ENCODE measurements around the gene SERPINB3. TPM values are rescaled to one million over a fixed set of nuclear protein-coding genes. Genes with fewer than 3 reads are reported as not detected.
"Not testable (repeated sequence)": the region's sequence is repeated elsewhere in the genome, so short reads cannot be mapped to it uniquely, and the experiment has no call there.

The SERPINB3 gene
- not detected for total RNA-seq
- not detected for total RNA-seq (2013)

- H3K27me3 ChIP-seq (ENCODE audit: control insufficient read depth, insufficient read depth, low read length); H3K36me3 ChIP-seq (ENCODE audit: control insufficient read depth, insufficient read depth, low read length); DNase-seq; H3K4me1 Mint-ChIP-seq; H3K4me1 ChIP-seq (ENCODE audit: control insufficient read depth, insufficient read depth, low read length); intact Hi-C loops (cut with micrococcal nuclease); H3K4me3 Mint-ChIP-seq; H3K9me3 ChIP-seq (ENCODE audit: control insufficient read depth, insufficient read depth, low read length); H3K4me3 ChIP-seq (ENCODE audit: low read length); H3K9me3 Mint-ChIP-seq; H3K27me3 Mint-ChIP-seq (ENCODE audit: low read depth in 2 of 2); ATAC-seq; H3K27ac Mint-ChIP-seq; H3K27ac ChIP-seq (ENCODE audit: low read length); H3K36me3 Mint-ChIP-seq: not testable (repeated sequence)
- no CpG with 5 or more reads among the region's 3 CpGs for WGBS (ENCODE audit: insufficient coverage)
Observed at GRCh38 chr18:63661750-63662149, at the start of gene SERPINB3. Gene SERPINB3 (minus strand): TSS chr18:63661893. CDS start chr18:63661216, 677 bp downstream.

GRCh38 chr18:63708650-63709049 lies 47.0 kb upstream of the SERPINB3 start:
- peaks cover 6% of the 10 kb centered on the region for H3K36me3 Mint-ChIP-seq
- DNase-seq (no peak), ATAC-seq (no peak)
- Histone ChIP-seq H3K27me3 (ENCODE audit: control insufficient read depth, insufficient read depth, low read length) (no peaks in the 10 kb centered on the region), H3K4me1 (ENCODE audit: control insufficient read depth, insufficient read depth, low read length) (no peaks in the 10 kb centered on the region), H3K4me3 (ENCODE audit: low read length) (no peak overlapping the region), H3K9me3 (ENCODE audit: control insufficient read depth, insufficient read depth, low read length) (peaks cover 2% of the 10 kb centered on the region), H3K36me3 (ENCODE audit: control insufficient read depth, insufficient read depth, low read length) (no peaks in the 10 kb centered on the region), H3K27ac (ENCODE audit: low read length) (no peak overlapping the region)
- no peak overlapping the region for H3K4me3 Mint-ChIP-seq
- no peaks in the 10 kb centered on the region for H3K9me3 Mint-ChIP-seq
- H3K4me1 Mint-ChIP-seq, result no peaks in the 10 kb centered on the region
- intact Hi-C loops (cut with micrococcal nuclease), result no loop called here
- H3K27me3 Mint-ChIP-seq (ENCODE audit: low read depth in 2 of 2), result no peaks in the 10 kb centered on the region
- 50% methylated on average over 2 of the region's 3 CpGs for WGBS (ENCODE audit: insufficient coverage)
- H3K27ac Mint-ChIP-seq, result no peak overlapping the region
- TF ChIP-seq CTCF (IDR thresholded peaks at IDR 0.05), result no peak

GRCh38 chr18:63707816-63708215 lies 46.1 kb upstream of the SERPINB3 start:
- ATAC-seq (no peak), DNase-seq (no peak)
- Mint-ChIP-seq H3K4me1 (no peaks in the 10 kb centered on the region), H3K36me3 (no peaks in the 10 kb centered on the region), H3K9me3 (no peaks in the 10 kb centered on the region), H3K4me3 (no peak overlapping the region), H3K27me3 (ENCODE audit: low read depth in 2 of 2) (peaks cover 0 to 3% of the 10 kb centered on the region in 2 donors), H3K27ac (no peak overlapping the region)
- H3K27ac ChIP-seq (ENCODE audit: low read length), result no peak overlapping the region
- H3K27me3 ChIP-seq (ENCODE audit: control insufficient read depth, insufficient read depth, low read length), result no peaks in the 10 kb centered on the region
- WGBS (ENCODE audit: insufficient coverage), result 84% methylated on average over 1 of the region's 1 CpG
- no peak for TF ChIP-seq CTCF (IDR thresholded peaks at IDR 0.05)
- intact Hi-C loops (cut with micrococcal nuclease), result no loop called here
- H3K4me3 ChIP-seq (ENCODE audit: low read length), result no peak overlapping the region
- H3K9me3 ChIP-seq (ENCODE audit: control insufficient read depth, insufficient read depth, low read length), result no peaks in the 10 kb centered on the region
- H3K4me1 ChIP-seq (ENCODE audit: control insufficient read depth, insufficient read depth, low read length), result no peaks in the 10 kb centered on the region
- no peaks in the 10 kb centered on the region for H3K36me3 ChIP-seq (ENCODE audit: control insufficient read depth, insufficient read depth, low read length)

- no peaks in the 10 kb centered on the region for H3K27me3 ChIP-seq (ENCODE audit: control insufficient read depth, insufficient read depth, low read length)
- Mint-ChIP-seq H3K4me3 (no peak overlapping the region), H3K36me3 (no peaks in the 10 kb centered on the region), H3K9me3 (no peaks in the 10 kb centered on the region), H3K27me3 (ENCODE audit: low read depth in 2 of 2) (peaks cover 3 to 6% of the 10 kb centered on the region in 2 donors), H3K4me1 (no peaks in the 10 kb centered on the region), H3K27ac (no peak overlapping the region)
- H3K4me3 ChIP-seq (ENCODE audit: low read length), result no peak overlapping the region
- DNase-seq, result no peak
- H3K4me1 ChIP-seq (ENCODE audit: control insufficient read depth, insufficient read depth, low read length), result no peaks in the 10 kb centered on the region
- WGBS (ENCODE audit: insufficient coverage), result 71% methylated on average over 1 of the region's 2 CpGs
- H3K36me3 ChIP-seq (ENCODE audit: control insufficient read depth, insufficient read depth, low read length), result no peaks in the 10 kb centered on the region
- no peak for TF ChIP-seq CTCF (IDR thresholded peaks at IDR 0.05)
- intact Hi-C loops (cut with micrococcal nuclease), result no loop called here
- no peaks in the 10 kb centered on the region for H3K9me3 ChIP-seq (ENCODE audit: control insufficient read depth, insufficient read depth, low read length)
- H3K27ac ChIP-seq (ENCODE audit: low read length), result no peak overlapping the region
- ATAC-seq, result no peak
Observed at GRCh38 chr18:63705401-63705800, 43.7 kb upstream of the SERPINB3 start.

Measured in natural killer cell (primary cell).